ENCODE measurements around the gene BTNL2. TPM values are rescaled to one million over a fixed set of nuclear protein-coding genes. Genes with fewer than 3 reads are reported as not detected.

BTNL2 gene
- total and polyA plus RNA-seq, 4 experiments from 2014 or later: not detected

DNA sequence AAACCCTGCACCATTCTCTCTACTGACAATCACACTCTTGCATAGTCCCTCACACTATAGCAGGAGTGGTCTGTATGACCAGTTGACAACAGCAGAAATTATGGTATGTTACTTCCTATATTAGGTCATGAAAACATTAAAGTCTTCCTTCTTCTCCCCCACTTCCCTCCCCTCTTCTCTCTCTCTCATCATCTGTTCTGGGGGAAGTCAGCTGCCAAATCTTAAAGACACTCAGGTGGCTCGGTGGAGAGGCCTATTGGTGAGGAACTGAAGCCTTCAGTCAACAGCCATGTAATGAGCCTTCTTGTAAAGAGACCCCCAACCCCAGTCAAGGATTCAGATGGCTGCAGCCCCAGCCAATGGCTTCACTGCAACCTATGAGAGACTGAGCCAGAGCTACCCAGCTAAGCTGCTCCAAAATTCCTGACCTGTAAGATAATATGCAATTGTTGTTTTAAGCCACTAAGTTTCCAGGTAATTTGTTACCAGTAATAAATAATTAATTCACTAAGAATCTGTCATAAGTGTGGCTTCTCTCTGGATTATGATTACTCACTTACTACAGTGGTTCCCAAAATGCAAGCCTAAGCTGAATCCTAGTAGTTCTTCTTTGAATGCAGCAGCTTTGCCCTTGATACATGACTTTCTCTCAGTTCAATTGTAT lies 24.1 kb downstream of the BTNL2 start:
- no peak for DNase-seq
- Mint-ChIP-seq H3K27ac (no peak overlapping the region), H3K36me3 (no peaks in the 10 kb centered on the region), H3K27me3 (peaks cover 11 to 21% of the 10 kb centered on the region in 2 donors), H3K9me3 (no peaks in the 10 kb centered on the region), H3K4me1 (peaks cover 0 to 3% (median 0%) of the 10 kb centered on the region in 4 donors), H3K4me3 (no peak overlapping the region)
- Histone ChIP-seq H3K4me3 (ENCODE audit: low read length in 2 of 2) (no peak overlapping the region), H3K9me3 (ENCODE audit: control insufficient read depth in 1 of 2, low read length in 2 of 2) (no peaks in the 10 kb centered on the region), H3K36me3 (ENCODE audit: insufficient read depth, low read length) (no peaks in the 10 kb centered on the region), H3K27me3 (ENCODE audit: insufficient read depth, low read length) (no peaks in the 10 kb centered on the region), H3K4me1 (ENCODE audit: insufficient read depth, low read length) (no peaks in the 10 kb centered on the region), H3K27ac (ENCODE audit: low read depth, low read length) (no peak overlapping the region)
- intact Hi-C loops (cut with micrococcal nuclease): no loop called here
- ChIA-PET CTCF (ENCODE audit: partially characterized antibody) (no interaction called here), POLR2A (ENCODE audit: partially characterized antibody) (no interaction called here)

DNA sequence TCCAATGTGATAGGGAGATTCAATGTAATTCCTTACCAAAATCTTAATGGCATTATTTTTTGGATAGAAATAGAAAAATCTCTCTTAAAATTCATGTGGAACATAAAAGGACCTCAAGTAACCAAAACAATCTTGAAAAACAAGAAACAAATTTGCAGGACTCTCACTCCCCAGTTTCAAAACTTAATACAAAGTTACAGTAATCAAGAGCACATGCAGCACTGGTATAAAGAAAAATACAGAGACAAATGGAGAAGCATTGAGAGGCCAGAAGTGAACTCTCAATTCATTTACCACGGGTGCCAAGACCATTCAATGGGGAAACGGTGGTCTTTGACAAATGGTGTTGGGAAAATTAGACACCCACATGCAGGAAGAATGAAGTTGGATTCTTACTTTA lies 27.4 kb downstream of the BTNL2 start:
- H3K27me3 Mint-ChIP-seq: peaks cover 17 to 23% of the 10 kb centered on the region in 2 donors
- CTCF ChIA-PET (ENCODE audit: partially characterized antibody): no interaction called here
- Histone ChIP-seq H3K27me3 (ENCODE audit: insufficient read depth, low read length) (peaks cover 13% of the 10 kb centered on the region), H3K27ac (ENCODE audit: low read depth, low read length) (no peak overlapping the region), H3K4me3 (ENCODE audit: low read length in 2 of 2) (no peak overlapping the region), H3K4me1 (ENCODE audit: insufficient read depth, low read length) (no peaks in the 10 kb centered on the region), H3K36me3 (ENCODE audit: insufficient read depth, low read length) (no peaks in the 10 kb centered on the region), H3K9me3 (ENCODE audit: control insufficient read depth in 1 of 2, low read length in 2 of 2) (no peaks in the 10 kb centered on the region)
- peaks cover 0 to 3% (median 0%) of the 10 kb centered on the region in 4 donors for H3K4me1 Mint-ChIP-seq
- H3K36me3 Mint-ChIP-seq: no peaks in the 10 kb centered on the region
- POLR2A ChIA-PET (ENCODE audit: partially characterized antibody): no interaction called here
- H3K9me3 Mint-ChIP-seq: no peaks in the 10 kb centered on the region
- H3K27ac Mint-ChIP-seq: no peak overlapping the region
- no peak for DNase-seq
- intact Hi-C loops (cut with micrococcal nuclease): no loop called here
- H3K4me3 Mint-ChIP-seq: no peak overlapping the region

DNA sequence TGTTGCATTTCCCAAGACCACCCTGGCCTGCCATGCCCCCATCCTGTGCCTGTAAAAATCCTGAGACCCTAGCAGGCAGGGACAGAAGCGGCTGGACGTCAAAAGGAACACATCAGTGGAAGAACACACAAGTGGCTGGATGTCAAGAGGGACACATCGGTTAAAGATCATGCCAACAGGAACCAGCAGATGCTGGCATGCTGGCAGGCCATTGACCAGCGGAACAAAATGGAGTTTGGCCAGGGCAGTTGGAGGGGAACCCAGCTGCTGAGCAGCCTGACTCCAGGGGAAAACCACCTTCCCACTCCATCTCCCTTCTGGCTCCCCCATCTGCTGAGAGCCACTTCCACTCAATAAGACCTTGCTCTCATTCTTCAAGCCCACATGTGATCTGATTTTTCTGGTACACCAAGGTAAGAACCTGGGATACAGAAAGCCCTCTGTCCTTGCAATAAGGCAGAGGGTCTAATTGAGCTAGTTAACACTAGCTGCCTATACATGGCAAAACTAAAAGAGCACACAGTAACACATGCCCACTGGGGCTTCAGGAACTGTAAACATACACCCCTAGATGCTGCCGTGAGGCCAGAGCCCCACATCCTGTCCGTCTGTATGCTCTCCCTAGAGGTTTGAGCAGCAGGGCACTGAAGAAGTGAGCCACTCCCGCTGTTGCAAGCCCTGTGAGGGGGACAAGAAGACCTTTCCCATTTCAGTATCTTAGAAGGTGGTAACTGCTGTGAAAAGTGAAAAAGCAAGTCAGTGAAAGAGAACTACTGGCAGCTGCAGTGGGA lies 31.0 kb downstream of the BTNL2 start:
- POLR2A ChIA-PET (ENCODE audit: partially characterized antibody): no interaction called here
- intact Hi-C loops (cut with micrococcal nuclease): no loop called here
- H3K9me3 Mint-ChIP-seq: peaks cover 0 to 3% (median 0%) of the 10 kb centered on the region in 8 donors
- no peak overlapping the region for H3K27ac Mint-ChIP-seq
- no peaks in the 10 kb centered on the region for H3K4me1 Mint-ChIP-seq
- H3K27me3 Mint-ChIP-seq: peaks cover 20 to 21% of the 10 kb centered on the region in 2 donors
- Histone ChIP-seq H3K36me3 (ENCODE audit: insufficient read depth, low read length) (no peaks in the 10 kb centered on the region), H3K27me3 (ENCODE audit: insufficient read depth, low read length) (peaks cover 13% of the 10 kb centered on the region), H3K4me3 (ENCODE audit: low read length in 2 of 2) (no peak overlapping the region), H3K27ac (ENCODE audit: low read depth, low read length) (no peak overlapping the region), H3K9me3 (ENCODE audit: control insufficient read depth in 1 of 2, low read length in 2 of 2) (no peaks in the 10 kb centered on the region), H3K4me1 (ENCODE audit: insufficient read depth, low read length) (no peaks in the 10 kb centered on the region)
- DNase-seq: no peak
- no peak overlapping the region for H3K4me3 Mint-ChIP-seq
- CTCF ChIA-PET (ENCODE audit: partially characterized antibody): no interaction called here
- no peaks in the 10 kb centered on the region for H3K36me3 Mint-ChIP-seq

DNA sequence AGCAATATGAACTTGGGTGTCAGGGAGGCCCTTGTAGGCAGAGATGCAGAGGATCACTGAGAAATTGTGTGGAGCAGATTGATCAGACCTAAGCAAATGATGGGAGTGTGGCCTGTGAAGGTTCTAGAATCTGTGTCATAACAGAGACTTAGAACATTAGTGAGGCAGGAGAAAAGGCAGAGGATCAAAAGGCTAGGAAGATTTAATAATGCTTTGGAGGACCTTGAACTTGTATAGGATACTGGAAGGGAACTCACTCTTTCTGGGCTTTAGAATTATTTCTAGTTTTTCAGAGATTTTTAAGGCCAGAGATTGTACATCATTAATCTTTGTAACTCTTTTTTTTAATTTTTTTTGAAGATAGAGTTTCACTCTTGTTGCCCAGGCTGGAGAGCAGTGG lies 35.2 kb downstream of the BTNL2 start, which contains the start of gene TSBP1:
Gene TSBP1, minus strand, starts transcription at position 101 of the 400 bp plus-strand sequence. CDS start 197 bp downstream, outside the sequence.
- Mint-ChIP-seq H3K4me1 (no peaks in the 10 kb centered on the region), H3K27ac (no peak within 1 kb of the TSS), H3K4me3 (no peak within 1 kb of the TSS), H3K9me3 (peaks cover 0 to 3% (median 0%) of the 10 kb centered on the region in 8 donors), H3K36me3 (no peaks in the 10 kb centered on the region), H3K27me3 (peaks cover 28 to 30% of the 10 kb centered on the region in 2 donors)
- intact Hi-C loops (cut with micrococcal nuclease): no loop called here
- H3K27ac ChIP-seq (ENCODE audit: low read depth, low read length): no peak within 1 kb of the TSS
- no peak within 1 kb of the TSS for H3K4me3 ChIP-seq (ENCODE audit: low read length in 2 of 2)
- ChIA-PET CTCF (ENCODE audit: partially characterized antibody) (no interaction called here), POLR2A (ENCODE audit: partially characterized antibody) (no interaction called here)
- no peaks in the 10 kb centered on the region for H3K9me3 ChIP-seq (ENCODE audit: control insufficient read depth in 1 of 2, low read length in 2 of 2)
- no peaks in the 10 kb centered on the region for H3K36me3 ChIP-seq (ENCODE audit: insufficient read depth, low read length)
- no peaks in the 10 kb centered on the region for H3K4me1 ChIP-seq (ENCODE audit: insufficient read depth, low read length)
- H3K27me3 ChIP-seq (ENCODE audit: insufficient read depth, low read length): peaks cover 9% of the 10 kb centered on the region
- no peak for DNase-seq

DNA sequence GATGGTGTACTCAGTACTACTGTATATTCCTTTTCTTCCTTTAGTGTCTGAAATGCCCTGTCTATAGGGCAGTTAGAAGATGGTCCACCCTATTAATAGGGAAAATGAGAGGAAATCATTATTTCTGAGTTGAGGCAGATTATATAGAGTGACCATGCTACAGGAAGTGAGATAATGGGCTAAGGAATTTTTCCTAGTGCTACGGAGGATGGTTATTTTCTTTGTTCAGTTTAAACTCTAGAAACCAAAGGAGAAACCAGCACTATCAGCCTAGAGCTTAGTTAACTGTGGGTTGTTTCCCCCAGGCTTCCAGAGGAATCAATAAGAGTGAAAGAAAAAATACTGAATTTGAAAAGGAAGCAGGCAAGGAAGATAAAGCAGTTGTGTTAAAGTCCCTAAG lies 35.8 kb downstream of the BTNL2 start:
- H3K4me1 Mint-ChIP-seq: no peaks in the 10 kb centered on the region
- Histone ChIP-seq H3K27me3 (ENCODE audit: insufficient read depth, low read length) (peaks cover 3% of the 10 kb centered on the region), H3K36me3 (ENCODE audit: insufficient read depth, low read length) (no peaks in the 10 kb centered on the region), H3K4me1 (ENCODE audit: insufficient read depth, low read length) (no peaks in the 10 kb centered on the region), H3K4me3 (ENCODE audit: low read length in 2 of 2) (no peak overlapping the region), H3K27ac (ENCODE audit: low read depth, low read length) (no peak overlapping the region), H3K9me3 (ENCODE audit: control insufficient read depth in 1 of 2, low read length in 2 of 2) (no peaks in the 10 kb centered on the region)
- no peak overlapping the region for H3K27ac Mint-ChIP-seq
- ChIA-PET POLR2A (ENCODE audit: partially characterized antibody) (no interaction called here), CTCF (ENCODE audit: partially characterized antibody) (no interaction called here)
- no peaks in the 10 kb centered on the region for H3K36me3 Mint-ChIP-seq
- no peak for DNase-seq
- peaks cover 0 to 3% (median 0%) of the 10 kb centered on the region in 8 donors for H3K9me3 Mint-ChIP-seq
- H3K4me3 Mint-ChIP-seq: no peak overlapping the region
- peaks cover 27% of the 10 kb centered on the region in 2 donors for H3K27me3 Mint-ChIP-seq
- intact Hi-C loops (cut with micrococcal nuclease): no loop called here

DNA sequence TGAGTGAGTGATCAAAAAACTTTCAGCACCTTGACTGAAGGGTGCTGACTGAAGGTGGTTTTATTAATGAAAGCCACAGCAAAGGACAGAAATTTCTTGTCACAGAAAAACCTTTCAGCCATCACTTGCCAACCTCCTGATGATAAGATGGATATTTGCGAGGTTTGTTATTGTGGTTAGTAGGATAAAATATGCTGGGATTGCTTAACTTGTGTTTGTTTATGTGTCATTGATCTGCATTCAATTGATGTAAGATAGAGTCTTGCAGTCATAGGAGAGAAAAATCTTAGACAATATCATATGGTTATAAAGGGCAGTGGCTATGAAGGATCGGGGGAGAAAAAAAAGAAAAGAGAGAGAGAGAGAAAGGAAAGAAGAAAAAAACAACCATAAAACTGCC lies 36.5 kb downstream of the BTNL2 start:
- no peaks in the 10 kb centered on the region for H3K36me3 Mint-ChIP-seq
- H3K27me3 Mint-ChIP-seq: peaks cover 30% of the 10 kb centered on the region in 2 donors
- ChIA-PET CTCF (ENCODE audit: partially characterized antibody) (interaction anchor here (0.6 kb wide), 1 partner anchor 28 kb away, joined by 3 read pairs; no protein-coding TSS in a partner anchor), POLR2A (ENCODE audit: partially characterized antibody) (no interaction called here)
- Histone ChIP-seq H3K4me1 (ENCODE audit: insufficient read depth, low read length) (no peaks in the 10 kb centered on the region), H3K4me3 (ENCODE audit: low read length in 2 of 2) (no peak overlapping the region), H3K36me3 (ENCODE audit: insufficient read depth, low read length) (no peaks in the 10 kb centered on the region), H3K27me3 (ENCODE audit: insufficient read depth, low read length) (peaks cover 5% of the 10 kb centered on the region), H3K9me3 (ENCODE audit: control insufficient read depth in 1 of 2, low read length in 2 of 2) (no peaks in the 10 kb centered on the region), H3K27ac (ENCODE audit: low read depth, low read length) (no peak overlapping the region)
- no peaks in the 10 kb centered on the region for H3K4me1 Mint-ChIP-seq
- H3K27ac Mint-ChIP-seq: no peak overlapping the region
- peaks cover 0 to 3% (median 0%) of the 10 kb centered on the region in 8 donors for H3K9me3 Mint-ChIP-seq
- no peak for DNase-seq
- intact Hi-C loops (cut with micrococcal nuclease): no loop called here
- no peak overlapping the region for H3K4me3 Mint-ChIP-seq

DNA sequence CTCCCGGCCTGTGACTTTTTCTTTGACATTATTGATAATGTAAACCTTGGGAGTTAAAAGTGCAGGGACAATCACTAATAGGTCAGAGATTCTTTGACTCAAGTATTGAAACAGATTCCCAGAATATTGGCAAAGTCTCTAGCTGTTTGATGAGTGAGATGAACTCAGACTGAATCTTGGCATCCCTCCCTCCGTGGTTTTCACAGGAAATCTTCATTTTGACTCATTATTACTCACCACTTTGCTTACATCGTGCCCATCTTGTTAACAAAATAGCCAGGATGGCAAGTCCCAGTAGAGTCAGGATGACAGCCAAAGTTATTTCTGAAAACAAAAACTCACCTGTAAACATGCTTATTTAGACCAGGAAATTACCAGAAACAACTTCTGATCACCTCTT lies 37.3 kb downstream of the BTNL2 start:
- DNase-seq: no peak
- Histone ChIP-seq H3K36me3 (ENCODE audit: insufficient read depth, low read length) (no peaks in the 10 kb centered on the region), H3K27me3 (ENCODE audit: insufficient read depth, low read length) (peaks cover 5% of the 10 kb centered on the region), H3K4me3 (ENCODE audit: low read length in 2 of 2) (no peak overlapping the region), H3K9me3 (ENCODE audit: control insufficient read depth in 1 of 2, low read length in 2 of 2) (no peaks in the 10 kb centered on the region), H3K27ac (ENCODE audit: low read depth, low read length) (no peak overlapping the region), H3K4me1 (ENCODE audit: insufficient read depth, low read length) (no peaks in the 10 kb centered on the region)
- Mint-ChIP-seq H3K4me3 (no peak overlapping the region), H3K27me3 (peaks cover 30% of the 10 kb centered on the region in 2 donors), H3K27ac (no peak overlapping the region), H3K4me1 (no peaks in the 10 kb centered on the region), H3K9me3 (peaks cover 0 to 3% (median 0%) of the 10 kb centered on the region in 8 donors), H3K36me3 (no peaks in the 10 kb centered on the region)
- CTCF ChIA-PET (ENCODE audit: partially characterized antibody): no interaction called here
- intact Hi-C loops (cut with micrococcal nuclease): no loop called here
- POLR2A ChIA-PET (ENCODE audit: partially characterized antibody): no interaction called here
